ENCODE measurements around the gene VPS51.
"Not testable (repeated sequence)": the region's sequence is repeated elsewhere in the genome, so short reads cannot be mapped to it uniquely, and the experiment has no call there.

Gene VPS51

GRCh38 chr11:65136515-65137096 lies 40.6 kb downstream of the VPS51 start:
- DNase-seq: no peak

- DNase-seq: no peak
These were observed 46.0 kb downstream of the VPS51 start for GRCh38 chr11:65141896-65142494.

GRCh38 chr11:65147352-65148075 lies 51.5 kb downstream of the VPS51 start:
- DNase-seq: no peak

- no peak for DNase-seq
These were observed 52.6 kb downstream of the VPS51 start for GRCh38 chr11:65148657-65149056.

DNA sequence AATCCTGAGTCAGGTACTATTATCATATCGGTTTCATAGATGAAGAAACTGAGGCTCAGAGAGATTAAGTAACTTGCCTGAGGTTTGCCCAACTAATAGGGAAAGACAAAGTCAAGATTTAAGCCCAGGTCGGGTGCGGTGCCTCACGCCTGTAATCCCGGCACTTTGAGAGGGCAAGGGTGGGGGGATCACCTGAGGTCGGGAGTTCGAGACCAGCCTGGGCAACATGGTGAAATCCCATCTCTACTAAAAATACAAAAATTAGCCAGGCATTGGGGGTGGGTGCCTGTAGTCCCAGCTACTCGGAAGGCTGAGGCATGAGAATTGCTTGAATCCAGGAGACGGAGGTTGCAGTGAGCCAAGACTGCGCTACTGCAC lies 54.1 kb downstream of the VPS51 start:
- DNase-seq: not testable (repeated sequence)

DNA sequence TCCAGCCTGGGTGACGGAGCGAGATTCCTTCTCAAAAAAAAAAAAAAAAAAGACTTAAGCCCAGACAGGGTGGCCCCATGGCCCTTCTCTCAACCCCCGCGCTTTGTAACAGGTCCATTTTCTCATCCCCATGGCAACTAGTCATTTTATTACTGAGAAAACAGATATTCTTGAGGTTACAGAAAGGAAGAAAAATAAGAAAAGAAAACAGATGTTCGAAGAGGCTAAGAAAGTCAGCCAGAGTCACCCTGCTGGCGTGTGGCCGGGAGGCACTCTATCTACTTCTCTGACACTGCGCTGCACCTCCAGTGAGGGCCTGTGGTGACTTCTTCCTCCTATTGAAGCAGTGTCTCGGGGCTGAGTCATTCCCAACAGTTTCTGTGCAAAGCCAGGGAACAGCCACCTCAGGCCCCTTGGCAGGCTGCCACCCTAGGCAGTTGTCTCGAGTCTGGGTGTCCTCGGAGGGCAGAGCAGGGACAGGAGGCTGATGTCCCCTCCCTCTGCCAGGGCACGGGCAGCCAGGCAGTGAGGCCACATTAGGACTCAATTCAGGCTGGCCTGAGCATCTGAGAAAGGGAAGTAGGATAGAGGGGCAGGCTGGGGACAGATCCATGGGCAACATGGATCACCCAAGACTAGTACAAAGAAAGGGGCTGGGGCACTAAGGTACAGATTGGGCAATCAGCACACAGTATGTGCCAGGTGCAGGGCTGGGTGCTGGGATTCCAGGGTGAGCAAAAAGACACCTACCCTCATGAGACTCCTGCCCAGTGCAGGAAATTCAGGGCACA lies 54.7 kb downstream of the VPS51 start:
- DNase-seq: peak; percentile 94

DNA sequence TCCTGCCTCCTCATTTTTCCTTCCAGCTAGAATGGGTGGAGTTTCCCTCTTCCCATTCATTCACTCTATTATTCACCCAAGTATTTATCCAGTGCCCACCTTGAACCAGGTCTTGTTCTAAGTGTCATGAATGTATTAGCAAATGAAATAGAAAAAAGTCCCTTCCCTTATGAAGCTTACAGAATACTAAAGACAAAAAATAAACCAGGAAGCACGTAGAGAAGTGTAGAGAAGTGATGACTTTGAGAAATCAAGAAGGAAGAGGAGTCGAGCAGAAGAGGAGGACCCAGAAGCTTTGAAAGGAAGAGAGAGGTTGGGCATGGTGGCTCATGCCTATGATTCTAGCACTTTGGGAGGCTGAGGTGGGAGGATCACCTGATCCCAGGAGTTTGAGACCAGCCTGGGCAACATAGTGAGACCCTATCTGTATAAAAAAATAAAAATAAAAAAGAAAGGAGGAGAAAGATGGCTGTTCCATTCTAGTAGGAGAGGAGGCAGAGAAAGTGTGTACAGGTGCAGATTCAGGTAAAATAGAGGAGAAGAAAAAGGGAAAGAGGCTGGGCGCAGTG lies 55.4 kb downstream of the VPS51 start:
- no peak for DNase-seq

- DNase-seq: no peak
These were observed 56.1 kb downstream of the VPS51 start for GRCh38 chr11:65152122-65152521.

- DNase-seq: no peak
These were observed 60.2 kb downstream of the VPS51 start for GRCh38 chr11:65156256-65156655.

DNA sequence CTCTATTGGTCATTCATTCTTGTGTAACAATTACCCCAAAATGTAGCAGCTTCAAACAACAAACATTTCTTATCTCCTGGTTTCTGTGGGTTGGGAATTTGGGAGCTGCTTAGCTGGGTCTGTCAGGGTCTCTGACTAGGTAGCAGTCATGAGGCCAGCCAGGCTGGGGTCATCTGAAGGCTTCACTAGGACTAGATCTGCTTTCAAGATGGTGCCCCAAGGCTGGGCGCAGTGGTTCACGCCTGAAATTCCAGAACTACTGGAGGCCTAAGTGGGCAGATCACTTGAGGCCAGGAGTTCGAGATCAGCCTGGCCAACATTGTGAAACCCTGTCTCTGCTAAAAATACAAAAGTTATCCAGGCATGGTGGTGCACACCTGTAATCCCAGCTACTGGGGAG lies 60.9 kb downstream of the VPS51 start:
- no peak for DNase-seq

DNA sequence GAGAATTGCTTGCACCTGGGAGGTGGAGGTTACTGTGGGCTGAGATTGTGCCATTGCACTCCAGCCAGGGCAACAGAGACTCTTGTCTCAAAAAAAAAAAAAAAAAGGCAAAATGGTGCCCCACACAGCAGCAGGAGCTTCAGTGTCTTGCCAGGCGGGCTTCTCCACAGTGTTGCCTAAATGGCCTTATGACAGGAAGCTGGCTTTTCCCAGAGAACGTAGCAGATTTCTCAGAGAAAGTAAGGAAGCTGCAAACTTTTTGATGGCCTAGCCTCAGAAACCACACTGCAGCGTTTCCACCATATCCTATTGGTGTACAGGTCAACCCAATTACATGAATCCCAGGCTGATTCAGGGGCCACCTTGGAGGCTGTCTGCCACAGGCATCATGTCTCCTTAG lies 61.3 kb downstream of the VPS51 start:
- no peak for DNase-seq

DNA sequence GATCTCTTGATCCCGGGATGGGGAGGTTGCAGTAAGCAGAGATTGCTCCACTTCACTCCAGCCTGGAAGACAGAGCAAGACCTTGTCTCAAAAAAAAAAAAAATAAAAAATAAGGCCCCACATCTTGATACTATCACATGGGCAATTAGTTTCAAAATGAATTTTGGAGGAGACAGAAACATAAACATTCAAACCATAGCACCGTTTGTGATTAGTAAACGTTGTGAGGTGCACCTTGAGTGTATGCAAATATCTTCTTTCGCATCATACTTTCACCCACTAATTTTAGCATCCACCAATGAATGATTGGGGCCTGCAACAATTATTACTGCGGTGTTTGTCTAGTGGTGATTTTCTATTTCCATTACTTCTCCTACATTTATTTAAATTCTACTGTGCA lies 63.0 kb downstream of the VPS51 start:
- no peak for DNase-seq

GRCh38 chr11:65160643-65161042 lies 64.6 kb downstream of the VPS51 start:
- no peak for DNase-seq

Data from NCI-H2029 (cell line).